ENCODE data around the gene EXOSC6.
"Not testable (repeated sequence)": the region's sequence is repeated elsewhere in the genome, so short reads cannot be mapped to it uniquely, and the experiment has no call there.

The EXOSC6 gene

DNA sequence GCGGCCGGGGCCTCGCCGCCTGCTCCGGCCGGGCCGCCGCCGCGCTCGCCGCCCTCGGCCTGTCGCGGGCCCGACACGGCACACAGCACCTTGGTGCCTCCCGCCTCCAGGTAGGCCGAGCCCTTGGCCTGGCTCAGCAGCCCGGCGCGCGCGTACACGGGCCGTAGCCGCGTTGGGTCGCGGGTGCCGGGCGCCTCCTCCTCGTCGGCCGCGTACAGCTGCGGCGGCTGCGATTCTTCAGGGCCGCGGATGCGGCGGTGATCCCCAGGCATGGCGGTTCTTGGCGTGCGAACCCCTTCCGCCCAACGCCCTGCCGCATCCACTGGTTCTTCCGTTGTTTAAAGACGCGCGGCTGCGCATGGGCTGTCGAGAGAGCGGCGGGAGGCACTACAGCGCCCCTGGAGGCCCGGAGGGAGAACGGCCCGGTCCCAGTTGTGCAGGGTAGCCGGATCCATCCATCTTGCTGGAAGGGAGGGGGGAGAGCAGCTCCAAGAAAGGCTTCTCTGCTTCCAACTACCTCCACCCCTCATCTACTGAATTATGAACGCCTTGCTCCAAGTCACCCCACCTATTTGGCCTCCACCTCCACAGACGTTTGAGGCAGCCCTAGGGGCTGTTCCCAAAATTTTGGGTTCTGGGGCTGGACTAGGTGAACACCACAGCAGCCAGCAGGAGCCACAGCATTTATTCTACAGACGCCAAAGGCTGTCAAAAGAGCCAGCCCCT, at the start of gene EXOSC6:
Gene EXOSC6 (minus strand): TSS at position 312 of the 726 bp plus-strand sequence. CDS start 40 bp downstream, at position 272.
- peak; percentile 93 for DNase-seq

DNA sequence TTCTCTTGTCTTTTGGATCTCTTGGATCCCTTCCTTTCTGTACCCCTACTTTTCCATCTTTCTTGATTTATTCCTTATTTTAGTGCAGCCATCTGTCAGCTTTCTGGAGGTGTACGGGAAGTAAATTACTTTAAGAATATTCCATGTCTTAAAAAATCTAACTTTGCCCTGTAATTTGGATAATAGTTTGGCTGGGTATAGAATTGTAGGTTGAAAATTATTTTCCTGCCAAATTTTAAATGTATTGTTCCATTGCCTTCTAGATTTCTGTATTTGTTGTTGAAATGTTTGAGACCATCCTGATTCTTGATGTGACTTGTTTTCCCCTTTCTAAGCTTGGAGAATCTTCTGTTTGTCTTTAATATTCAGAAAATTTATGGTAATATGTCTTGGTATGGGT, 49.4 kb upstream of the EXOSC6 start:
- no peak for DNase-seq

DNA sequence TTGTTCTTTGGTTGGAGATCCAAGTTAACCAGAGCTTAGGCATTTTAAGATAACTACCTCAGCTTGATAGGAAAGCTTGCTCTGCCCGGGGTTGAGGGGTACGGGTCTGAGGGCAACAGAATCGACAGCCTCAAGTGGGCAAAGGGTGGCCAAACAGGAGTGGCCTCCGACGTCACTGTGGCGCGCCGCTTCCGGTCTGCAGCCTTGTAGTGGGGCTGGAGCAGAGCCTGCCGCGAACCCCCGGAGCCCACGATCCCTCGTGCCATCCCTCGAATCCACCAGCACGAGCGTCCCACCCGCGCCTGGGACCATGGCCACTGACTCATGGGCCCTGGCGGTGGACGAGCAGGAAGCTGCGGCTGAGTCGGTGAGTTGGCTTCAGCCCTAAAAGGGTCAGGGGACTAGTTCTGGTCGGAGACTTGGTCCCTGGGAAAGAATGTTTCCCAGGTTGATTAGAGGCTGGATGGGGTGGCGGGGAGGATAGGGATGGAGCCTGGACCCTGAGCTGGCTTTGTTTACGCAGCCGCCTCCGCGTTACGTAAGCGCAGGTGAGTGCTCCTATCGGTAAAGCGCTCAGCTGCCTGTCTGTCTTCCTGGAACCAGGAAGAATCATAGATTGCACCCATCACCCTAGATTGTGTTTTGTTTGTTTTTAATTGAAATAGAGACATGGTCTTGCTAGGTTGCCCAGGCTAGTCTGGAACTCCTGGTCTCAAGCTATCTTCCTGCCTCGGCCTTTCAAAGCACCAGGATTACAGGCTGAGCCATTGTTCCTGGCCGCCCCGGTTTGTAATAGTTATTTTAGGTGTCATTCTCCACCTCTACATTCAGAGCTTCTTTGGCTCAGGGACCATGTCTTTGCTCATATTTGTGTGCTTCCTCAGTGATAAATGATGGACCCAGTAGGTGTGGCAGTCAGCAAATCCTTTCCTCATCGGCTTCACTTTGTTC, 47.5 kb upstream of the EXOSC6 start, which contains the start of gene DDX19B:
Gene DDX19B (plus strand): TSS at position 199 of the 951 bp plus-strand sequence. CDS start 112 bp downstream, at position 311.
- DNase-seq, result peak; percentile 8

DNA sequence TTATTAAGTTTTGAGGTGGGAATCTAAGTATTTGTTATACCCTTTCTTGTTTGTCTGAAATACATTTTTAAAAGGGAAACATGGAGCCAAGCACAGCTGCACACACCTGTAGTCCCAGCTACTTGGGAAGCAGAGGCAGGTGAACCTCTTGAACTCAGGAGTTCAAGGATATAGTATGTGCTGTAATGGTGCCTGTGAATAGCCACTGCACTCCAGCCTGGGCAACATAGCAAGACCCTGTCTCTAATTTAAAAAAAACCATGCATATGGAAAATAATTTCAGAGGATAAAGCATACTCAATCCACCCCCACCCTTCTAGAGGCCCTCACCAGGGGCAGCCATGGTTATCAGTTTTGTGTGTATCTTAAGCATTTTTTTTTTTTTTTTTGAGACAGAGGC, 43.9 kb upstream of the EXOSC6 start:
- DNase-seq, result no peak

DNA sequence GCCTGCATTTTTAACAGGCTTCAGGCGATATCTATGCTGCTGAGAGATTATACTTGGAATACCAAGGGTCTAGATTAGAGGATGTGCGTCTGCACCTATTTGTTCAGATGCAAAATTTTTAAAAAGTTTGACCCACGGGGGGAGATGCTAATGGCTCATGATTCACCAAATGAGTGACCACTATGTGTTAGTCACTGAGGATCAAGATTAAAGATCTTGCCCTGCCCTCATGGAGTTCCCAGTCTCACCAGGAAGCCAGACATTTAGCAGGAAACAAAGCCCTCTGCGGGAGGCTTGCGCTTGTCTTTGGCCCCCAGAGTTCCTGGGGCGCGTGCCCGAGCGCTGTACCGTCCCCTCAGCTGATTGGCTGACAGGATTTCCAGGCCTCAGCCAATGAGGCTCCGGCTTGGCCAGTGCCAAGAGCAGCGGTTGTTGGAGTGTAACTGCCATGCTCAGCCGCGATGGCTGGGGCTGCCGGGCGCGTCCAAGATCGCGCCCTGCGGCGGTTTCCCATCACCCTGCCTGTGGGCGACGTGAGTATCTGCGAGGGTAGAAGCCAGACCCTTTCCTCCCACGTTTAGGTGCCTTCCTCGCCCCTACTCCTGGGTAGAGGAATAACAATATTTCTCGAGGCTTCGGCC, 42.8 kb upstream of the EXOSC6 start:
- no peak for DNase-seq

DNA sequence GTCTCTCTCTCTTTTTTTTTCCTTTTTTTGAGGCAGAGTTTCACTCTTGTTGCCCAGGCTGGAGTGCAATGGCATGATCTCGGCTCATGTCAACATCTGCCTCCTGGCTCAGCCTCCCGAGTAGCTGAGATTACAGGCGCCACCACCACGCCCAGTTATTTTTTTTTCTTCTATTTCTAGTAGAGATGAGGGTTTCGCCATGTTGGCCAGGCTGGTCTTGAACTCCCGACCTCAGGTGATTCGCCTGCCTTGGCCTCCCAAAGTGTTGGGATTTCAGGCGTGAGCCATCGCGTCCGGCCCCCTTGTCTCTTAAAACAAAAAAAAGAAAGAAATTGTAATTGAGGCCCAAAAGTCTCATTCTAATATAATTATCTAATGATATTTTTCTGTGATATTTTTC, 40.4 kb upstream of the EXOSC6 start:
- DNase-seq, result not testable (repeated sequence)

DNA sequence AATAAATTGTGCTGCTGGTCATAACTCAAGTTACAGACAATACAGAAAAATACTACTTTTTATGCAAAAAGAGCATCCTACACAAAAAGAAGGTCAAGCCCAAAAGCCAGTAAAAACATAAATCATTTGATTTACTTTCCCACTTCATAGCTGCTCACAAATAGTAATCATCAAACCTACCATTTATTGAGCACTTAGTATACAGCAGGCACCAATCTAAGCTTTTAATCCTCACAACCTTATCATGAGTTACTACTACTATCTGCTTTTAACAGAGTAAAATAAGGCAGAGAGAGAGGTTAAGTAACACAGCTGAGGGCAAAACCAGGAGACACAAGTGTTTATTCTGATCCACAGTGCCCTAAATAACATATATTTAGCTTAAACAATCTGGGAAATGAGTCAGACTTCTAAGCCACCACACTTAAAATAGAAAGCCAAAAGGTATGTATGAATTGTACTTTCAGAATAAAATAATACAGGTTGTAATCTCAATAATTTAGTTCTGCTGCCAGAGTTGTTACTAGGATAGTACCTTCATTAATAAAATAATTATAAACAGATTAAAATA, 39.3 kb upstream of the EXOSC6 start:
- DNase-seq, result no peak

DNA sequence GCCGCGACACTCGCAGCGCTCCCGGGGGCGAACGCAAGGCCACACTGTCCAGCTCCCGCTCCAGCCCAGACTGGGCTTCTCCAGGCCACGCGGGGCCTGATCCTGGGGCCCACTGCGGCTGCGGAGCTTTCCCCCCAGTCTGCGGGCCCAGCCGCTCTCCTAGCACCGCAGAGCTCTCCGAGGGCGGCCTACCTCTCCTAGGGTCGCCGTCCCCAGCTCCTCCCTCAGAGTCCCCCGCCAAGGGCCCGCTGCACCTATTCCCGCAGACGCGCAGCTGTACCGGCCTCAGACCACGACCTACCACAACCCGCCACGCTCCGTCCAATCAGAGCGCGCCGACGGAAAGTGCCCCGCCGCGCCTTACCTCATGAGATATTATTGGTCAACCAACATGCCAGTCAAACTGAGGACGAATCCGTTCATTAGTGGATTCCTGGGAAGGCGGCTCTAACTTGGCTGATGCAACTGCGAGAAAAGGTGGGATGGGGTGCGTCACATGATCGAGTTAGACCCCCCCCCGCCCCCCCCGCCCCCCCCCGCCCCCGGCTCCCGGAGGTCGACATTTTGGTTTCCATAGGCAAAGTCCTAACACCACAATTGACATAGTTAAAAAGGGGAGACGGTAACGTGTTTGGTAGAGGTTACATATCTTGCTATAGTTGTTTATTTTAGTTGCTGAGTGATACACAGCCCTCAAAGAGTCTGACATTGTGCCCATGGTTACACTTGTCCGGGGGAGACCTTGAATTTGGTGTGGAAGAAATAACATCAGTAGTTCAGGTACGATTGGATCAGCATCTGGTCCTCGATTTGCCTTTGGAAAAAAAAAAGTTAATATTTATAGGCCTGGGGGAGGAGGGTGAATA, 37.7 kb upstream of the EXOSC6 start, which contains the start of gene AARS1:
Gene AARS1 (minus strand): TSS at position 278 of the 866 bp plus-strand sequence. CDS start 6,743 bp downstream, outside the sequence.
- DNase-seq, result peak; percentile 97

DNA sequence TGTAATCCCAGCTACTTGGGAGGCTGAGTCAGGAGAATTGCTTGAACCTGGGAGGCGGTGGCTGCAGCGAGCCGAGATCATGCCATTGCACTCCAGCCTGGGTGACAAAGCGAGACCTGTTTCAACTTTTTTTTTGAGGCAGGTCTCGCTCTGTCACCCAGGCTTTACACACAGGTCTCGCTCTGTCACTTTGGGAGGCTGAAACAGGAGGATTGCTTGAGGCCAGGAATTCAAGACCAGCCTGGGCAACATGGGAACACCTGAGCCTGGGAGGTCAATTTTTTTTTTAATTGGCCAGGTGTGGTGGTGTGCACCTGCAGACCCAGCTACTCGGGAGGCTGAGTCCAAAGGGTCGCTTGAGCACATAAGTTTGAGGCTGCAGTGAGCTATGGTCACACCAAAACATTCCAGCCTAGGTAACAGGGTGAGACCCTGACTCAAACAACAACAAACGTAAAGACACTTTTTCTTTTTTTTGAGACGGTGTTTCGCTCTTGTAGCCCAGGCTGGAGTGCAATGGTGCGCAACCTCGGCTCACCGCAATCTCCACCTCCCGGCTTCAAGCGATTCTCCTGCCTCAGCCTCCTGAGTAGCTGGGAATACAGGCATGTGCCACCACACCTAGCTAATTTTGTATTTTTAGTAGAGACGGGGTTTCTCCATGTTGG, 35.7 kb upstream of the EXOSC6 start:
- DNase-seq, result not testable (repeated sequence)

DNA sequence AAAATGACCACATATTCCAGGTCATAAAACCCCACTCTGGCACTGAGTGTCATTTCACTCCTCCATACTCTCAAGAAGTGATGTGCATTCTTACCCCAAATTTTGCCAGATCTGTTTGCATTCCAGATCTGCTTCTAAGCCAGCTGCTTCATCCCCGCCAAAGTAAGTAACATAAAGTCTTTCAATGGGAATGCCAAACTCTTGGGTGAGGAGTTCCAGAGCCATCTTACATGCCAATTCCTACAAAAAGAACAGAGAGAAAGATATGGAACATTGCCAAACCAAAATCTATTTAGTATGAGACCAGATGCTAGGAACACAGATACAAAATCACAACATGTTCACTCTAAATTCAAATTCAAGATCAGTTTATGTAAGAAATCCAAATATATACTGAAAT, 24.7 kb upstream of the EXOSC6 start:
- no peak for DNase-seq

DNA sequence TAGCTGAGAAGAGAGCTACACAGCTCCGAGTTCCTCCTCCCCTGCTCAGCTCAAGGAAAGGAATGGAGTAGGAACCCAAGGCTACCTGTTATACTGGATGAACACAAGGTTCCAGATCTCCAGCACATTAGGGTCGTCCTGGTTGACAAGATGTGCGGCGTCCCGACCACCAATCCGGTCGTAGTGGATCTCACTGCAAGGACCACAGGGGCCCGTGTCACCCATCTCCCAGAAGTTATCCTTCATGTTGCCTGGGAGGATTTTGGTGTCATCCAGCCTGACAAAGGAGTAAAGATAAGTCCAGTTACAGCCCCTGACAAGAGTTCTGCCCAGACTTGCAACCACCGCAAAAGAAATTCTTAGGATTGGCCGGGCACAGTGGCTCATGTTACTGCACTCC, 20.0 kb upstream of the EXOSC6 start:
- no peak for DNase-seq

DNA sequence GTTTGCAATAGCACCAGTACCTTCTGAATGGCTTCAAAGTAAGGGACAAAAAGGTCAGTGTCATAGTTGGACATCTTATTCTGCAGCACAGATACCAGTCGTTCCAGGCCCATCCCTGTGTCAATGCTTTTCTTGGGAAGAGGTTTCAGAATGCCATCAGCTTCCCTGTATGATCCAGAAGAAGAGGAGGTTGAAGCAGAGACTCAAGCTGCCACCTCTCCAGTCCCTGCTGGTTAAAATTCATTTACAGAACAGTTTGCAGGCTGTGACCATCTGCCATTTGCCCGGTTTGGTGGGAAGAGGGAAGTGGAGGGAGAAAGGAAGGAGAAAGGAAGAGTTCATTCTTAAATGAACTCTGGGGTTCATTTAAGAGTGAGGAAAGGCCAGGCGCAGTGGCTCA, 18.4 kb upstream of the EXOSC6 start:
- DNase-seq, result no peak

DNA sequence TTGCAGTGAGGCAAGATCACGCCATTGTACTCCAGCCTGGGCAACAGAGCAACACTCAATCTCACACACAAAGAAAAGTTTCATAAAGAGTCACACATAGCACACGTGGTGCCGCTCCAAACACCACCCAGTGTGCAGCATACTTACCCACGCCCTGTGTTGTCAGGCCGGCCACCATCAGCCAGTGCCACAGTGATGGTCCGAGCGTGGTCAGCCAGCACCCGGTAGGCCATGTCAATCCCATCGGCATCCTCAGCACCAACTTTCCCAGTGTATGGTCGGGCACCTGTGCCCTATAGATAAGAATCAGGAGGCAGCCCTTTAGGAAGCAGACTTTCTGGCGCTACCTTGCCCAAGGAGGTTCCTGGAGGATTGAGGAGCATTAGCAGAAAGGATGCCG, 17.7 kb upstream of the EXOSC6 start:
- DNase-seq, result no peak

DNA sequence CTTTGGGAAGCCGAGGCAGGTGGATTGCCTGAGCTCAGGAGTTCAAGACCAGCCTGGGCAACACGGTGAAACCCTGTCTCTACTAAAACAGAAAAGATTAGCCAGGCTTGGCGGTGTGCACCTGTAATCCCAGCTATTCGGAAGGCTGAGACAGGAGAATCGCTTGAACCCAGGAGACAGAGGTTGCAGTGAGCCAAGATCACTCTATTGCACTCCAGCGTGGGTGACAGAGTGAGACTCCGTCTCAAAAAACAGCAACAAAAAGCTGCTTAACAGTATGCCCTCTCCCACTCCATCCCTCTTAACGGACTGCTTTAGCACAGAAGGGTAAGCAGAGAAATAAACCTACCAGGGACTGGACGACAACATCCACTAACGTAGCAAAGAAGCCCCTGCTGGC, 16.2 kb upstream of the EXOSC6 start:
- DNase-seq, result not testable (repeated sequence)

DNA sequence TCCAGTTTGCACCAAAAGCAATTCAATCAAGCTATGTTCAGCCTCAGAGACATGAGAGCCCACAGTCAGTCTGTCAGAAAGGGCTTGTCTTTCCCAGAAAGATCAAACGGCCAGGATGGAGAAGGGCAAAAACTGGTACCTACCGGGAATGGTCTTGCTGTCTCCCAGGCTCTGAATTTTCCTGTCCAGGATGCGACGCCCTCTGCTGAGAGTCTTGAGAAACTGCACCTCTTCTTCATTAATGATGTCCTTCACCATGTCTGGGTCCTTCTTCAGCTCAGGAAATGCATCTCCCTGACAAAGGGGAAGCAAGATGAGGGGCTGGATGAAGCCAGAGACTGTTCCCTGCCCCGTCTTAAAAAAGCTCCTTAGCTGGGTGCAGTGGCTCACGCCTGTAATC, 15.8 kb upstream of the EXOSC6 start:
- peak; percentile 32 for DNase-seq

DNA sequence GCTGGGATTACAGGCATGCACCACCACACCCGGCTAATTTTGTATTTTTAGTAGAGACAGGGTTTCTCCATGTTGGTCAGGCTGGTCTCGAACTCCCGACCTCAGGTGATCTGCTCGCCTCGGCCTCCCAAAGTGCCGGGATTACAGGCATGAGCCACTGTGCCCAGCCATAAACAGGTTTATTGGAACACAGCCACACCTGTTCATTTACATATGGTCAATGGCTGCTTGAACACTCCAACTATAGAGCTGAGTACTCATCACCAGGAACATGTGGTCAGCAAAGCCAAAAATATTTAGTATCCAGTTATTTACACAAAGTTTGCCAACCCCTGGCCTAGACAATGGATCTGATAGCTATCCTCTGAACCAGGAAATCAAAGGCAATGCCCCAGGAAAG, 8.2 kb upstream of the EXOSC6 start:
- not testable (repeated sequence) for DNase-seq

DNA sequence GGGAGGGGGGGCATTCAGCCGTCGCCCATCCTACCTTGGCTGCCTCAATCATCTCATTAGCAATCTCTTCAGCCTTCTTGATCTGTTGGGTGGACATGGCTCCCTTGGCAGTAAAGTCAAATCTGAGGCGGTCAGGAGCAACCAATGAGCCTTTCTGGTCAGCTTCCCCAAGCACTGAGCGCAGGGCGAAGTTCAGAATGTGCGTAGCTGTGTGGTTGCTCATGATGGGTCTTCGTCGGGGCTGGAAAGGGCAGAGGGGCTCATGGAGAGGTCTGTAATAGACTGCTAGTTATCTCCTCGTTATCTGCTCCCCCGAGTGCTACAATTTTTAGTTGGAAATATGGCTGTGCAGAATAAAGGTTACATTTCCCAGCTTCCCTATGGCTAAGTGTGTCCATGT, 7.2 kb upstream of the EXOSC6 start:
- DNase-seq, result no peak

DNA sequence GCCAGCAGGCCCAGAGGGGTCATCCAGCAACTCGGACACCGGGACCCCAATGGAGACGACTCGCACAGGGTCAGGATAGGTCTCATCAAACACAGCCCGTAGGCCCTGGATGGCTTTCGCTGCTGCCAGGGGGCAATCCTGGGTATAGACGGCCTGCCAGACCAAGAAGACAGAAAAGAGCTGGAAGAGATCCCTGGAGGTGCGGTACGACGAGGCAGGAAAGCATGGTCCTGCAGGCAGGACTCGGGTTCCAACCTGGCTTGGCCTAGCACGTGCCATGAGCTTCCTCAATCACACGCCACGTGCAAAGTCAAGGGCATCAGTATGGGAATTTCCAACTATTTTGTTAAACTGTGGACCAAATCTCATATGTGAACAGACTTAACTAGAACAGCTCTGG, 6.3 kb upstream of the EXOSC6 start:
- no peak for DNase-seq

DNA sequence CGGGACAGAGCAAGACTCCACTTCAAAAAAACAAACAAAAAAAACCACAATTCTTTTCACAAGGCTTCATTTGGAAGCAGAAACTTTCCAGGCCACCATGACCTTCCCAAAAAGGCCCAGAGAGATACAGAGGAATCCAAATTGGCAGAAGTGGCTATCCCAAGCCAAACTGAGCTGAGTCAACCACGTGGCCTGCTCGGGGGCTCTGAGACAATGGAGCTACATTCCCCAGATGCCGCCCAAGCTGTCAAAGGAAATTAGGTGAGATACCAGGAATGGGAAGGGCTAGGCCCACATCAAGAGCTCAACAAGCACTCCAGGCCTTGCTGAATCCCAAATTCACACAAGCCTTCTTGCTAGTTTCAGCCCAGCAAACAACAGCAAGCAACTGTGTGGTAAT, 5.7 kb upstream of the EXOSC6 start:
- DNase-seq, result no peak

DNA sequence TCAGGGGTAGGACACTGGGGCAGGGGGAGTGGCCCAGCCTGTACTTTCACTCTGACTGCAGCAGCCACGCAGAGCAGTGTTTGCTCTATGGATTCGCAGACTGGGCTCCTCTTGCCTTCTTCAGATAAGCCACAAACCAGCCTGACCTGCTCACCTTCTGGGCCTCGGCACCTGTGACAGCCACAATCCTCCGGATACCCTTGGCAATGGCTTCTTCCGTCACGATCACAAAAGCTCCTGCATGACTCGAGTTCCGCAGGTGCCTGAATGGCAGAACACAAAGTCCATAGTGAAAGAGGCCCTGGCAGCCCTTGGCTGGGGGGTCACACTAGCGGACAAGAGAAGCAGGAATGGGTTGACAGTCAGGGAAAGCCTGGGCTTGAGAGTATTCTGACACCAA, 3.8 kb upstream of the EXOSC6 start:
- DNase-seq, result no peak

DNA sequence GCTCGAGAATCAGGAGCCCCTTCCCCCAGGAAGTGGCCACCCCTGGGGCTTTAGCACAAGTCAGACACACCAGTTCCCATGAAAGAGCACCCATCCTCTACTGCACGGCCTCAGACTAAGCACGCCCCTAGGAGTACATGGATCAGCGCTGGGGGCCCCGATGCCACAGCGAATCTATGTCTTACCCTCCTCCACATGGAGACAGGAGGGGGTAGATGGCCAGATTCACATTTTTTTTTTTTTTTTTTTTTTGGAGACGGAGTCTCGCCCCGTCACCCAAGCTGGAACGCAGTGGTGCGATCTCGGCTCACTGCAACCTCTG, 3.2 kb upstream of the EXOSC6 start:
- DNase-seq, result no peak

Data from NCI-H1694 treated with DMSO at 0.1 percent for 48 hours (cell line).